Adrenal gland (tissue), 12 donors: ENCODE results near the gene FHOD3. TPM values are rescaled to one million over a fixed set of nuclear protein-coding genes. Genes with fewer than 3 reads are reported as not detected.

Experiments
- DNase-seq, 7 donors: peaks; one replicate each; pipeline ENCODE4 v3.0.0-alpha.2; 2019 to 2020
- H3K27ac ChIP-seq, 5 donors: fragments of 200-600 bp; sonication (generic) in 4 of 5; 1 replicate in 3 of 5; 2 replicates in 2 of 5; pipeline versions ENCODE4 v1.5.1 to v1.8.0; 2016 to 2020; ENCODE audit warnings: mild to moderate bottlenecking in 1 of 5
- H3K27me3 ChIP-seq: fragments of 200-600 bp; 2 replicates; pipeline ENCODE4 v1.8.0; 2021
- H3K36me3 ChIP-seq, 2 donors: fragments of 200-600 bp; replicated peaks in 1 of 2; 1 replicate in 1 of 2; 2 replicates in 1 of 2; pipeline versions ENCODE4 v1.5.1 to v1.8.0; 2018 to 2022
- H3K4me1 ChIP-seq, 2 donors: fragments of 200-600 bp; replicated peaks in 1 of 2; 1 replicate in 1 of 2; 2 replicates in 1 of 2; pipeline versions ENCODE4 v1.5.1 to v1.8.0; 2018 to 2021
- H3K4me3 ChIP-seq, 4 donors: fragments of 200-600 bp; sonication (generic) in 3 of 4; one replicate each; pipeline ENCODE4 v1.5.1; 2016 to 2018
- H3K9me3 ChIP-seq, 3 donors: fragments of 200-600 bp; sonication (generic) in 1 of 3; replicated peaks in 1 of 3; 1 replicate in 2 of 3; 2 replicates in 1 of 3; pipeline versions ENCODE4 v1.5.1 to v1.8.0; 2016 to 2021
- CTCF ChIP-seq, 6 experiments: fragments of 450-650 bp in 4 of 6; fragments of 200-600 bp in 2 of 6; sonication (generic) in 1 of 6; IDR thresholded peaks; 1 replicate in 5 of 6; 2 replicates in 1 of 6; pipeline versions ENCODE4 v1.5.1 to v1.8.0; 2016 to 2021; ENCODE audit warnings: antibody characterized with exemption in 6 of 6, mild to moderate bottlenecking in 2 of 6, moderate library complexity in 1 of 6
- POLR2A ChIP-seq, 2 donors: fragments of 450-650 bp; IDR thresholded peaks; one replicate each; pipeline ENCODE4 v1.6.1; 2017; ENCODE audit warnings: antibody characterized with exemption in 2 of 2, mild to moderate bottlenecking in 2 of 2, moderate library complexity in 1 of 2
- WGBS, 4 donors: extraction: QIAGEN DNeasy Blood & Tissue Kit in 2 of 4; methylation state at CpG; one replicate each; pipeline versions ENCODE4 v1.1.5 to v1.1.7; 2013 to 2017; 5-methylcytosine and 5-hydroxymethylcytosine counted together
- intact Hi-C, 2 donors: fragments of 100-400 bp; cut with DNase I; formaldehyde crosslinking; loops; one replicate each; pipeline versions ENCODE4 v1.14.1 to v1.15.0; 2022 to 2023
- polyA plus RNA-seq, 3 donors: library from polyadenylated mRNA; stranded (reverse); fragments of 200-250 nt in 2 of 3; fragments of 350-450 nt in 1 of 3; fragmentation: Illumina TruSeq in 1 of 3; extraction: RNeasy Lipid Tissue Mini Kit (QIAGEN cat#74804) in 1 of 3; gene quantifications; one replicate each; pipeline ENCODE4 v1.2.3, GENCODE V29; 2013 to 2014
- total RNA-seq, 9 donors: library from RNA; depleted of rRNA in 4 of 9; stranded (reverse); fragments of >200 nt in 4 of 9; fragments of 120-200 nt in 1 of 9; fragmentation: NEBNext Ultra II Directional in 1 of 9; extraction: Animal tissue kit (Norgen Biotek cat#: 25700) in 1 of 9; gene quantifications; one replicate each; pipeline versions ENCODE4 v1.1.0 to v1.2.4, GENCODE V29; 2013 to 2023
- donor health status: healthy with polysubstance abuse.
- donor health status: Bipolar disorder and iron deficiency.
- donor health status: DM: yes; HTN: yes; CAD: no.
- donor health status: DM: no; HTN: no; CAD: no.
- donor health status: DM: no; HTN: no; CAD: no.
- donor health status: DM: yes; HTN: yes; CAD: no.

Gene FHOD3
- total and polyA plus RNA-seq, 12 donors: 17.5 to 87.9 (median 48.5) TPM

GRCh38 chr18:36702401-36703013 is 405.0 kb downstream of the FHOD3 start:
- TF ChIP-seq POLR2A (IDR thresholded peaks at IDR 0.05) (no peak), CTCF (IDR thresholded peaks at IDR 0.05) (no peak)
- no peak overlapping the region for H3K27ac ChIP-seq

GRCh38 chr18:36704156-36704555 is 406.6 kb downstream of the FHOD3 start:
- H3K9me3 ChIP-seq: no peaks in the 10 kb centered on the region
- DNase-seq: no peak
- peak overlapping the region in 1 of 5 donors; percentile 74 for H3K27ac ChIP-seq
- no peaks in the 10 kb centered on the region for H3K27me3 ChIP-seq
- TF ChIP-seq CTCF (IDR thresholded peaks at IDR 0.05) (no peak), POLR2A (IDR thresholded peaks at IDR 0.05) (no peak)
- WGBS, 4 donors: 92 to 96% (median 95%) methylated on average over 6 of the region's 6 CpGs
- H3K4me3 ChIP-seq: no peak overlapping the region
- intact Hi-C loops: no loop called here
- peaks cover 3 to 4% of the 10 kb centered on the region in 2 donors for H3K4me1 ChIP-seq
- no peaks in the 10 kb centered on the region for H3K36me3 ChIP-seq

More at GRCh38 chr18:36702401-36703013, 405.0 kb downstream of the FHOD3 start:
- WGBS, 4 donors: 87 to 92% (median 91%) methylated on average over 10 of the region's 10 CpGs
- intact Hi-C loops: no loop called here
- H3K9me3 ChIP-seq: no peaks in the 10 kb centered on the region
- H3K27me3 ChIP-seq: no peaks in the 10 kb centered on the region
- no peaks in the 10 kb centered on the region for H3K36me3 ChIP-seq
- DNase-seq: no peak
- H3K4me3 ChIP-seq: no peak overlapping the region
- H3K4me1 ChIP-seq: peaks cover 0 to 4% of the 10 kb centered on the region in 2 donors

- Histone ChIP-seq H3K9me3 (no peaks in the 10 kb centered on the region), H3K27me3 (no peaks in the 10 kb centered on the region), H3K27ac (peak overlapping the region in 2 of 5 donors; percentile 68 to 74), H3K4me3 (no peak overlapping the region), H3K4me1 (peaks cover 5 to 10% of the 10 kb centered on the region in 2 donors), H3K36me3 (no peaks in the 10 kb centered on the region)
- peak in 2 of 6 experiments; percentile 13 to 21 for TF ChIP-seq CTCF (IDR thresholded peaks at IDR 0.05)
- no peak for TF ChIP-seq POLR2A (IDR thresholded peaks at IDR 0.05)
- peak in 3 of 7 donors; percentile 32 to 37 (median 36) for DNase-seq
- 63 to 75% (median 71%) methylated on average over 8 of the region's 8 CpGs for WGBS, 4 donors
- intact Hi-C loops: no loop called here
Observed at GRCh38 chr18:36706134-36706881, 408.8 kb downstream of the FHOD3 start.

GRCh38 chr18:36708366-36708765 is 410.9 kb downstream of the FHOD3 start:
- 60 to 74% (median 67%) methylated on average over 4 of the region's 4 CpGs for WGBS, 4 donors
- peak overlapping the region in 2 of 5 donors; percentile 9 to 10 for H3K27ac ChIP-seq
- no peaks in the 10 kb centered on the region for H3K27me3 ChIP-seq
- H3K4me3 ChIP-seq: no peak overlapping the region
- TF ChIP-seq POLR2A (IDR thresholded peaks at IDR 0.05) (no peak), CTCF (IDR thresholded peaks at IDR 0.05) (no peak)
- intact Hi-C loops: no loop called here
- DNase-seq: peak in 4 of 7 donors; percentile 49 to 65 (median 59)
- no peaks in the 10 kb centered on the region for H3K36me3 ChIP-seq
- H3K4me1 ChIP-seq: peaks cover 9 to 13% of the 10 kb centered on the region in 2 donors
- H3K9me3 ChIP-seq: no peaks in the 10 kb centered on the region
